HG02981 (cell line): ENCODE results near the gene PRSS27.
"Not testable (repeated sequence)": the region's sequence is repeated elsewhere in the genome, so short reads cannot be mapped to it uniquely, and the experiment has no call there.

Experiments
- ATAC-seq: cut with Tn5 transposase; IDR thresholded peaks from one replicate; pipeline ENCODE4 v1.9.1; 2021; ENCODE audit warnings: mild to moderate bottlenecking, moderate library complexity; ENCODE audit not compliant: unreplicated experiment

PRSS27 gene

GRCh38 chr16:2698965-2699750 lies 20.9 kb downstream of the PRSS27 start:
- ATAC-seq: no peak

- ATAC-seq: no peak
Observed at GRCh38 chr16:2698103-2698870, 21.7 kb downstream of the PRSS27 start.

GRCh38 chr16:2697401-2697948 lies 22.5 kb downstream of the PRSS27 start:
- ATAC-seq: no peak

DNA sequence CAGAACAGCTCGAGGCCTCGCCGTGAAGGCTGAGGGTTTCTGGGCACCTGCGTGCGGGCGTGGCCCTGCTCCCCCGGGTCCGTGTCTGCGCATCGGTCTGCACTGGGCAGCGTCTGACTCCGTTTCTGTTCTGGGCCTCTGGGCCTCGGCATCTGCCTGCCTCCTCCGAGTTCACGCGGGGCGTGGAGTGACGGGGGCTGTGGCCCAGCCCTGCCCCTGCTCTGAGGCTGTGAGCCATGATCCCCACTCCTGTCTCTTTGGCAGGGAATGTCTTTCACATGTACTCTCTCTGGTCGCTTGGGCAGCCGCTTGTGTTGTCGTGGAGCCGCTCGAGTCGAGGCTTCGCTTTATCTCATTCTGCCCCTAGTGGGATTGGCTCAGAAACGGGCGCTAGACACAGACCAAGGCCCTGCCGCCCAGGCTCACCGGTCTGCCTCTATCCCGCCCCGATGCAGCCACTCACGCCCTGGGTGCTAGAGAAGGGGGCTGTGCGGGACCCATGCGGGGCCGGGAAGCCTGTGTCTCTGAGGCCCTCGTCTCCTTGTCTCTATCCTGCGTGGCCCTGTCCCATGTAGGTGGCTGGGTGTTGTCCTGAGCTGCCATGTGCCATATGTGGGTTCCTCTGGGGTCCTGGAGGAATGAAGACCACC lies 23.3 kb downstream of the PRSS27 start:
- ATAC-seq: not testable (repeated sequence)

DNA sequence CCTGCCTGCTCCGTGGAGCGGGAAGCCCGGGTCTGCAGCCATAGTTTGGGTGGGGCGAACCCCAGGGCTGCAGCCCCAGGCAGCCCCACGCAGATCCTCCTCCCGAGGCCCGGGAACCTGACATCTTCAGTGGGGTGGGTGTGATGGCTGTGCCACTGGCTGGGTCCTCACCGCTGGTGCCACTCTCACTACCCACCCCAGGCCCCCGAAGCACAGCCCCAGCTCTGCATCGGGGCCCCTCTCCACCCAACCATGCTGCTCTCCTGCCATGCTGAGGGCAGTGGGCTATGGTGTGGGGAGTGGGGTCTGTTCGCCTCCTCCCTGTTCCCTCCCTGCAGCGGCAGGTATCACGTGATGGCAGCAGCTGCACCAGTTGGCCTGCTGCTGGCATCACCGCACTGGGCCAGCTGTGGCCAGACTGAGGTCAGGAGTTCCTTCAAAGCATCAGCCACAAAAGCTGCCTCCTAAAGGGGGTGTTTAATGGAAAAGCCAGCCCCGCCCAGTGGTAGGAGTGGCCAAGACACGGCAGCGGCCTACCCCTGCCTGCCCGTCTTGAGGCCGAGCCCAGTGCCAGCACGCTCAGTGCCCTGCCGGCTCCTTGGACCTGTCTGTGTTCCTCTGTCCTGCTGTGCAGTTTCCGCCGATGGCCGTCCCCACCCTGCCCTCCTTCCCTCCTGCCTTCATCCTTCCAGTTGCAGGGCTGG lies 26.9 kb downstream of the PRSS27 start:
- ATAC-seq: no peak

DNA sequence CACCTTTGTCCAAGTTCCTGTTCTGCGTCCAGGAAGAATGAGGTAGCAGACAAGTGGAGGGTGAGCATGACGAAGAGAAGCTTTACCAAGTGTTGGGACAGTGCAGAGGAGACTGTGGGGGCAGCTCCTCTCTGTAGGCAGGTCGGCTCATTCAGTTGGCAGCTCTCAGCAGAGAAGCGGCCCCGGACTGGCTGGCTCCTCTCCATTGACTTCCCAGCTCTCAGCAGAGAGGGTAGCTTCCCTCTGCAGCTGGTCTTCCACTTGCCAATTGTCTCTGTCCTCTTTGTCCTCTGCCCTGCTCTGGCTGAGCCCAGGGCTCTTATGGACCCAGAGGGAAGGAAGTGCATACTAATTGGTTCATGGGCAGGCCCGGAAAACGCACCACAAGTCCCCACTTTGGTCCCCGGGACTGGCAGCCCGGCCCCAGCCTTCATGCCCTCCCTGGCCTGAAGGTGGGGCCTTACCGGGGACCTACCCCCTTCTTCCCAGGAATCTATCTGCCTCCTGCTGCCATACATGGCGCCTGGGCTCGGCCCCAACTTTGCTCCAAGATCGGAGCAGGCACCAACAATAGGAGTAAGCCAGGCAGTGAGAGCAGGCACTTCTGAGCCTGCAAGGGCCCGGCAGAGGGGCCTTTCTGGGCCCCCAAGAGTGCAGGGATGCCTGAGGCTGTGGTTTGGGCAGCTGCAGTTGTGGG lies 27.6 kb downstream of the PRSS27 start:
- ATAC-seq: no peak

GRCh38 chr16:2691491-2692248 lies 28.4 kb downstream of the PRSS27 start:
- ATAC-seq: no peak

DNA sequence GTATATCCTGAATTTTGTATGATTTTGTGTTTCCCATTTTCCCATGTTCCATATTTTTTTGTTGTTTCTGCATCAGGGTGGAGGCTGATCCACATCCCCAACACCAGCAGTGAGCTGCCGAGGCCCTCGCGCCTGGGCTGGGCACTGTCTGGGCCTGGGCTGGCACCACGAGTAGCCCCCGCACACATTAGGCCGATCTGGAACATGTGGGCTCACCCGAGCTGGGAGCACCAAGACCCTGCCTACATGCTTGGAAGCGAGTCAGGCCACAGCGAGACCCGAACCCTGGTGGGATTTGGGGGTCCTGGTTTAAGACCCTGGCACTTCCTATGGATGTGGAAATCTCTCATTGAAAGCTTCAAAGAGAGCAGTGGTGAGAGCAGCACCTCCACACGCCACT lies 29.2 kb downstream of the PRSS27 start:
- no peak for ATAC-seq

DNA sequence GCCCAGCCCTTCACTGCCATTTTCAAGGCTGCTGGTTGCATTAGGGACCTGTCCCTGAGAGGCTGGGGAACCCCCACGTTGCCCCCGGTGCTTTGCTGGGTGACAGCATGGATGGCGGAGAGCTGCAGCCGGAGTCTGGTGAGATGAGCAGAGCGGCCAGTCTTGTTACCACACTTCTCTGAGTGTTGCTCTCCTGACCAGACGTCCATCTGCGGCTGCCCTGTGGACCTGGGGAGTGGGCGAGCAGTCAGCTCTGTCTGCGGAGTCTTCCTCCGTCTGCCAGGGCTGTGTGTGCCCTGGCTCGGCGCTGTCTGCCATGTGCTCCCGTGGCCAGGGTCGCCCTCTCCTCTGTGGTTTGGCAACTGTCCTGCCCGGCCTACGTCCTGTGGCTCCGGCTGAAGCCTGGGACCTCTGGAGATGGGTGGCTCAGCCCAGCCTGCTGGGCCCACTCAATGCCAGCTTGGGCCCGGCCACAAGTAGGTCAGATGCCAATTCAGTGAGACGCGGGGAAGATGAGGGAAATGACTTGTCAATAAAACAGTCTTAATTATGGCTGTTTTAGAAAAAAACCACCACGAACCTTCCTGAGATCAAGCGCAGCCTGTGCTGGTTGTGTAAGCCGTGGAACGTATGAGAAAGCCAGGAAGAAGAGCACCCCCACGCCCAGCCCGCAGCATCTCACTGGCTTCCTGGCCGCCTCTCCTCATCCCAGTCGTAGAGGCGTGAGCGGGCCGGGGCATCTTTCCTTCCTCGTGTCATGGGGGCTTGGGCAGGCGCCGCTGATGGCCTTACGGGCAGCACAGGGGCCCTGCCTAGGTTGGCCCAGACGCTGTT lies 29.8 kb downstream of the PRSS27 start:
- no peak for ATAC-seq

DNA sequence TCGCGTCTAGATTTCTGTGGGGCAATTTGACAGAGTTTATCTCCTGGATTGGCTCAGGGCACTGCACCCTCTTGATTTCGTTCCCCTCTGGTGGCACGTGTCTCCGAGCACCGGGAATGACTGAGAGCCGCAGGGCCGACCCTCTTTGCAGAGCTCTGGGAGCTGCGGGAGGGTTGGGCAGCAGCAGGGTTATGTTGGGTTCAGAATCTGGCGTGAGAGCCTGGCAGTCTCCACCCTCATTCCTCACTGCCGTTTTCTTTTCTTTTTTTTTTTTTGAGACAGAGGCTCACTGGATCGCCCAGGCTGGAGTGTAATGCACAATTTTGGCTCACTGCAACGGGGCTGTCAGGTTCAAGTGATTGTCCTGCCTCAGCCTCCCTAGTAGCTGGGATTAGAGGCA lies 30.6 kb downstream of the PRSS27 start:
- not testable (repeated sequence) for ATAC-seq

DNA sequence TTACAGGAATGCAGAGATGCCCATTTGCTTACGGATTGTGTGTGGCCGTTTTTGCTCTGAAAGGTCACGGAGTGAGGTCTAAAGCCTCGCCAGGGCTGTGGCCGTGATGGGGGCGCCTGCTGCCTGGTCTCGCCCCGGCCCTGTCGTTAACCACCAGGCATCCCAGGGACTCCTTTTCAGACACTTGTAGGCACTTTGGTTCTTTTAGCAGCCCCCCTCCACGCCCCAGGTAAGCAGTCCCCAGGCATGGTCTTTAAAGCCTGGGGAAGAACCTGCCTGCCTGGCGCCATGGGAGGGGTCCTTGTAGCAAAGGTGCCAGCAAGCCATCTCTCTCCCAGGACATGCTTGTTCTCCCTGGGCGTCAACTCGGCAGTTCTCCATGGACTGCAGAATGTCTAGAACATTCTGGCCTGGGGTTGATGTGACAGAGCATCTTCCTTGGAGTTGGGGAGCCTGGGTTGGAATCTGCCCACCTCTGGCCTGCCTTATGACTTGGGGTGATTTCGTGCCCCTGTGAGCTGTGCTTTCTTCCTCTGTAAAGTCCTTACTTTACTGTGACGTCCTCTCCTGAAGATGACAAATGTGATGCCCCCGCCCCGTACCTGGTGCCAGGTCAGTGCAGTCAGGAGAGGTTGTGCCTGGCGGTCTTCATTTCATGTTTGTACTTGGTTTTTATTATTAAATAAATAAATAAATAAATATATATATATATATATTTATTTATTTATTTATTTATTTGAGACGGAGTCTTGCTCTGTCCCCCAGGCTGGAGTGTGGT lies 32.3 kb downstream of the PRSS27 start:
- ATAC-seq: no peak

DNA sequence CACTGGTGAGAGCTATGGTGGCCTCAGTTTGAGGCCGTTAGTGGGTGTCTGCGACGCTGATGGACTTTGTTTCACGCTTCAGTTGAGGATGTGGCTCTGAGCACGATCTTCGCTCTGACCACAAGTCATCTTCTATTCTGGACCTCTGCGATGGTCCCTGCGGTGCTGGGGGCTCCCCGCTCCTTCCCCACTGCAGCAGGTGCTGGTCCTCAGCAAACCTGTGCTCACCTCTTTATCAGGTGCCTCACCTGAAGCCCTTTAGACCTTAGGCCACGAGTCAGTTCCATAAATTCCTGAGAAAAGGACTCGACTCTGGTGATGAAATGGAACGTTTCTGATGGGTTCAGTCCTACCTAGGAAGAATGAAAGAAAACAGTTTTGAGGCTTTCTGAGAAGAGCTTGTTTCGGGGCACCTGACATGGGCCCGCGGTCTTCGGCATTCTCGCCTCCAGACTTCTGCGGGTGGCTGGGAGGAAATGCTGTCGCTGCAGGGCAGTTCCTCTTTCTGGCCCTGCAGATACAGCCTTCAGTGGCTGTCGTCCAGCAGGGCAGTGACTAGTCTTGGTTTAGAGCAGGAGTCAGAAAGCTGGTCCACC lies 33.0 kb downstream of the PRSS27 start:
- ATAC-seq: peak; percentile 40

- ATAC-seq: not testable (repeated sequence)
Observed at GRCh38 chr16:2686075-2686474, 33.9 kb downstream of the PRSS27 start.

DNA sequence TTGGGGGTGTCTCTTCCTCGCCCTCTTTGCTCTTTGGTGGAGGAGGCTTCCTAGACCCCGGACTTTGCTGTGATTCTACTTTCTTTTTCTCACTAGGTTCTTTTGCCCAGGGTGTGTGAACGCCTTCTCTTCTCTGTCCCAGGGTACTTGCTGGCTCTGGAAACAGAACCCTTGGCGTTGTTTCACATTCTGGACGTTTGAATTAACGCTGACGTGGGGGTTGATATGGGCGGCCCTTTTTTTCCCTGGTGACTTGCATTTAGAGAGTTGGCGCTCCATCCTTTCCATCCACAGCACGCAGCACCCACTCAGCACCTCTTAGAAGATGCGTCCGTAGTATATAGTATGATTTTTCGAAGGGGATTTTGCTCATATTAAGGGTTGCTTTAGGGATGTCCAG lies 37.0 kb downstream of the PRSS27 start:
- not testable (repeated sequence) for ATAC-seq

GRCh38 chr16:2682209-2683021 lies 37.6 kb downstream of the PRSS27 start, which contains the start of gene KCTD5:
KCTD5 (plus strand) TSS chr16:2682523; CDS start chr16:2682549, 26 bp downstream.
- ATAC-seq: peak; percentile 66

GRCh38 chr16:2680360-2680759 lies 39.7 kb downstream of the PRSS27 start:
- not testable (repeated sequence) for ATAC-seq
